ENCODE results near the gene ATG7. TPM values are rescaled to one million over a fixed set of nuclear protein-coding genes. Genes with fewer than 3 reads are reported as not detected.

ATG7 gene
- total and polyA plus RNA-seq, 4 donors = 7.4 to 53.8 (median 15.6) TPM

DNA sequence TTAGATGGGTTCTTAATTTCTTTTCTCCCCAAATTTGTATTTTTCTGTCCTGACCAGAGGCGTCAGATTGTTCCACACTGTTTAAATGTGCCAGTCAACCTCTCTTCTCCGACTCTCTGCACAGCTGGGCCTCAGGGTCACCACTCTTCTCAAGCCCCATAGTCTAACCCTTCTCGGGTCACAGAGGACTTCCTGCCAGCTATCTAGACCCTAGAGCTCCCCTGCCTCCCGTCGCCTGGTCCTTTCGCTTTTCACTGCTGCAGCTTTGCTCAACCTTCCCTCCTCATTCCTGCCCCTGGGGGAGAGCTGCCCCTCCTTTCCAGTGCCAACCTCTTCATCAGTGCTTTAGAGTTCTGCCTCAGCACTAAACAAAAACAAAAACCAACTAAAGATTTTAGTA, 151.7 kb downstream of the ATG7 start:
- Histone ChIP-seq H3K27ac (ENCODE audit: low read depth in 1 of 2, low read length in 2 of 2) (no peak overlapping the region), H3K9me3 (ENCODE audit: control insufficient read depth in 4 of 4, low read length in 3 of 4) (no peaks in the 10 kb centered on the region), H3K27me3 (ENCODE audit: control insufficient read depth in 4 of 4, insufficient read depth in 4 of 4, low read length in 3 of 4) (no peaks in the 10 kb centered on the region), H3K36me3 (ENCODE audit: control insufficient read depth in 4 of 4, insufficient read depth in 3 of 4, low read depth in 1 of 4, low read length in 3 of 4) (peaks cover 0 to 3% (median 0%) of the 10 kb centered on the region in 4 donors), H3K4me1 (ENCODE audit: control insufficient read depth in 4 of 4, insufficient read depth in 4 of 4, low read length in 3 of 4) (no peaks in the 10 kb centered on the region), H3K4me3 (ENCODE audit: low read depth in 1 of 3, low read length in 3 of 3) (no peak overlapping the region), H3K9ac (ENCODE audit: low read depth in 1 of 2, low read length in 2 of 2) (no peak overlapping the region)
- 80% methylated on average over 6 of the region's 6 CpGs for WGBS
- DNase-seq (ENCODE audit: low spot score) = no peak
- TF ChIP-seq FOXA2 (IDR thresholded peaks at IDR 0.05) = no peak
- TF ChIP-seq NR2F2 (IDR thresholded peaks at IDR 0.05) = peak; percentile 56

DNA sequence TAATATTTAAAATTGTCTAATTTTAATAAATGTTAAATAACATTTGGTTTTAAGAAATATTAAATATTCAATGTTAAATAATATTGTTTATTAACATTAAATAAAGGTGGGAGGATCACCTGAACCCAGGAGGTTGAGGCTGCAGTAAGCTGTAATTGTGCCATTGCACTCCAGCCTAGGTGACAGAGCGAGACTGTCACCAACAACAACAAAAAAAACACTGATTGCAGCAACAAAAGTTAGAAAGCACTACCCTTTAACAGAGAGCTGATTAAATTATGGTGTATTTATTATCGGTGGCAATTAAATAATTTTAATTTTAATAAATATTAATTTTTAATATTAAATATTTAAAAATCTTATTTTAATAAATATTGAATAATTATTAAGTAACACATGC, 152.1 kb downstream of the ATG7 start:
- 94% methylated on average over 2 of the region's 2 CpGs for WGBS
- Histone ChIP-seq H3K27me3 (ENCODE audit: control insufficient read depth in 4 of 4, insufficient read depth in 4 of 4, low read length in 3 of 4) (no peaks in the 10 kb centered on the region), H3K36me3 (ENCODE audit: control insufficient read depth in 4 of 4, insufficient read depth in 3 of 4, low read depth in 1 of 4, low read length in 3 of 4) (peaks cover 0 to 3% (median 0%) of the 10 kb centered on the region in 4 donors)

More for the DNA sequence above, 152.1 kb downstream of the ATG7 start:
- no peaks in the 10 kb centered on the region for H3K4me1 ChIP-seq (ENCODE audit: control insufficient read depth in 4 of 4, insufficient read depth in 4 of 4, low read length in 3 of 4)
- TF ChIP-seq RXRA (IDR thresholded peaks at IDR 0.05) (no peak), GABPA (IDR thresholded peaks at IDR 0.05 in 1 of 2, conservative IDR thresholded peaks at IDR 0.05 in 1 of 2) (no peak), FOXA1 (IDR thresholded peaks at IDR 0.05) (no peak), YY1 (IDR thresholded peaks at IDR 0.05) (no peak), NR2F2 (IDR thresholded peaks at IDR 0.05) (no peak), RAD21 (IDR thresholded peaks at IDR 0.05) (no peak)
- TF ChIP-seq, protein P1, sequence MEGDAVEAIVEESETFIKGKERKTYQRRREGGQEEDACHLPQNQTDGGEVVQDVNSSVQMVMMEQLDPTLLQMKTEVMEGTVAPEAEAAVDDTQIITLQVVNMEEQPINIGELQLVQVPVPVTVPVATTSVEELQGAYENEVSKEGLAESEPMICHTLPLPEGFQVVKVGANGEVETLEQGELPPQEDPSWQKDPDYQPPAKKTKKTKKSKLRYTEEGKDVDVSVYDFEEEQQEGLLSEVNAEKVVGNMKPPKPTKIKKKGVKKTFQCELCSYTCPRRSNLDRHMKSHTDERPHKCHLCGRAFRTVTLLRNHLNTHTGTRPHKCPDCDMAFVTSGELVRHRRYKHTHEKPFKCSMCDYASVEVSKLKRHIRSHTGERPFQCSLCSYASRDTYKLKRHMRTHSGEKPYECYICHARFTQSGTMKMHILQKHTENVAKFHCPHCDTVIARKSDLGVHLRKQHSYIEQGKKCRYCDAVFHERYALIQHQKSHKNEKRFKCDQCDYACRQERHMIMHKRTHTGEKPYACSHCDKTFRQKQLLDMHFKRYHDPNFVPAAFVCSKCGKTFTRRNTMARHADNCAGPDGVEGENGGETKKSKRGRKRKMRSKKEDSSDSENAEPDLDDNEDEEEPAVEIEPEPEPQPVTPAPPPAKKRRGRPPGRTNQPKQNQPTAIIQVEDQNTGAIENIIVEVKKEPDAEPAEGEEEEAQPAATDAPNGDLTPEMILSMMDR (IDR thresholded peaks at IDR 0.05; ENCODE audit: low read depth, low read length, missing input control) = no peak
- TF ChIP-seq, protein P2, sequence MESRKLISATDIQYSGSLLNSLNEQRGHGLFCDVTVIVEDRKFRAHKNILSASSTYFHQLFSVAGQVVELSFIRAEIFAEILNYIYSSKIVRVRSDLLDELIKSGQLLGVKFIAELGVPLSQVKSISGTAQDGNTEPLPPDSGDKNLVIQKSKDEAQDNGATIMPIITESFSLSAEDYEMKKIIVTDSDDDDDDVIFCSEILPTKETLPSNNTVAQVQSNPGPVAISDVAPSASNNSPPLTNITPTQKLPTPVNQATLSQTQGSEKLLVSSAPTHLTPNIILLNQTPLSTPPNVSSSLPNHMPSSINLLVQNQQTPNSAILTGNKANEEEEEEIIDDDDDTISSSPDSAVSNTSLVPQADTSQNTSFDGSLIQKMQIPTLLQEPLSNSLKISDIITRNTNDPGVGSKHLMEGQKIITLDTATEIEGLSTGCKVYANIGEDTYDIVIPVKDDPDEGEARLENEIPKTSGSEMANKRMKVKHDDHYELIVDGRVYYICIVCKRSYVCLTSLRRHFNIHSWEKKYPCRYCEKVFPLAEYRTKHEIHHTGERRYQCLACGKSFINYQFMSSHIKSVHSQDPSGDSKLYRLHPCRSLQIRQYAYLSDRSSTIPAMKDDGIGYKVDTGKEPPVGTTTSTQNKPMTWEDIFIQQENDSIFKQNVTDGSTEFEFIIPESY (IDR thresholded peaks at IDR 0.05) = no peak
- TF ChIP-seq, protein P3, sequence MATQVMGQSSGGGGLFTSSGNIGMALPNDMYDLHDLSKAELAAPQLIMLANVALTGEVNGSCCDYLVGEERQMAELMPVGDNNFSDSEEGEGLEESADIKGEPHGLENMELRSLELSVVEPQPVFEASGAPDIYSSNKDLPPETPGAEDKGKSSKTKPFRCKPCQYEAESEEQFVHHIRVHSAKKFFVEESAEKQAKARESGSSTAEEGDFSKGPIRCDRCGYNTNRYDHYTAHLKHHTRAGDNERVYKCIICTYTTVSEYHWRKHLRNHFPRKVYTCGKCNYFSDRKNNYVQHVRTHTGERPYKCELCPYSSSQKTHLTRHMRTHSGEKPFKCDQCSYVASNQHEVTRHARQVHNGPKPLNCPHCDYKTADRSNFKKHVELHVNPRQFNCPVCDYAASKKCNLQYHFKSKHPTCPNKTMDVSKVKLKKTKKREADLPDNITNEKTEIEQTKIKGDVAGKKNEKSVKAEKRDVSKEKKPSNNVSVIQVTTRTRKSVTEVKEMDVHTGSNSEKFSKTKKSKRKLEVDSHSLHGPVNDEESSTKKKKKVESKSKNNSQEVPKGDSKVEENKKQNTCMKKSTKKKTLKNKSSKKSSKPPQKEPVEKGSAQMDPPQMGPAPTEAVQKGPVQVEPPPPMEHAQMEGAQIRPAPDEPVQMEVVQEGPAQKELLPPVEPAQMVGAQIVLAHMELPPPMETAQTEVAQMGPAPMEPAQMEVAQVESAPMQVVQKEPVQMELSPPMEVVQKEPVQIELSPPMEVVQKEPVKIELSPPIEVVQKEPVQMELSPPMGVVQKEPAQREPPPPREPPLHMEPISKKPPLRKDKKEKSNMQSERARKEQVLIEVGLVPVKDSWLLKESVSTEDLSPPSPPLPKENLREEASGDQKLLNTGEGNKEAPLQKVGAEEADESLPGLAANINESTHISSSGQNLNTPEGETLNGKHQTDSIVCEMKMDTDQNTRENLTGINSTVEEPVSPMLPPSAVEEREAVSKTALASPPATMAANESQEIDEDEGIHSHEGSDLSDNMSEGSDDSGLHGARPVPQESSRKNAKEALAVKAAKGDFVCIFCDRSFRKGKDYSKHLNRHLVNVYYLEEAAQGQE (IDR thresholded peaks at IDR 0.05) = no peak
- no peak overlapping the region for H3K9ac ChIP-seq (ENCODE audit: low read depth in 1 of 2, low read length in 2 of 2)
- H3K9me3 ChIP-seq (ENCODE audit: control insufficient read depth in 4 of 4, low read length in 3 of 4) = no peaks in the 10 kb centered on the region
- H3K27ac ChIP-seq (ENCODE audit: low read depth in 1 of 2, low read length in 2 of 2) = no peak overlapping the region
- DNase-seq (ENCODE audit: low spot score) = no peak
- H3K4me3 ChIP-seq (ENCODE audit: low read depth in 1 of 3, low read length in 3 of 3) = no peak overlapping the region
